HG02973 (cell line): ENCODE results near the gene CSNK1A1L.

Experiments used
- ATAC-seq: cut with Tn5 transposase; IDR thresholded peaks from one replicate; pipeline ENCODE4 v1.9.1; 2021; ENCODE audit warnings: moderate library complexity; ENCODE audit not compliant: unreplicated experiment

Gene CSNK1A1L

GRCh38 chr13:37105251-37105714 is at the start of gene CSNK1A1L:
CSNK1A1L (minus strand) TSS chr13:37105664; CDS start chr13:37105256, 408 bp downstream.
- ATAC-seq: no peak

GRCh38 chr13:37149380-37149779 is 43.9 kb upstream of the CSNK1A1L start:
- ATAC-seq: no peak

GRCh38 chr13:37148501-37148900 is 43.0 kb upstream of the CSNK1A1L start:
- no peak for ATAC-seq

DNA sequence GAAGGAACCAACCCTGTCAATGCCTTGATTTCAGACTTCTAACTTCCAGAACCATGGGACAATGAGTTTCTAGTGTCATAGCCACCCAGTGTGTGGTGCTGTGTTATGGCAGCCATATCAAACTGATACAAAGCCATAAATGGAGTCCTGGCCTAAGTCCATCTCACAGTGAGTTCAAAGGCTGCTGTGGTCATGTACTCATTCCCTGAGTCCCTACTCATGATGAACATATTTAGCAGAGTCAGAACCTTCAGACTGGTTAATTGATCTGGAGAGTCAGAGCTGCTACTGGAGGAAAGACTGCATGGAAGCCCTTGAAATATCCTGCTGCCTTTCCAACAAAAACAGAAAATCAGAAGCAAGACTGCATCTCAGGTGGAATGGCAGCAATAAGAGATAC is 39.2 kb upstream of the CSNK1A1L start:
- no peak for ATAC-seq

GRCh38 chr13:37143911-37144310 is 38.4 kb upstream of the CSNK1A1L start:
- ATAC-seq: no peak

- ATAC-seq: no peak
Observed at GRCh38 chr13:37142877-37143276, 37.4 kb upstream of the CSNK1A1L start.

GRCh38 chr13:37141011-37141410 is 35.5 kb upstream of the CSNK1A1L start:
- ATAC-seq: no peak

GRCh38 chr13:37139356-37139755 is 33.9 kb upstream of the CSNK1A1L start:
- no peak for ATAC-seq

DNA sequence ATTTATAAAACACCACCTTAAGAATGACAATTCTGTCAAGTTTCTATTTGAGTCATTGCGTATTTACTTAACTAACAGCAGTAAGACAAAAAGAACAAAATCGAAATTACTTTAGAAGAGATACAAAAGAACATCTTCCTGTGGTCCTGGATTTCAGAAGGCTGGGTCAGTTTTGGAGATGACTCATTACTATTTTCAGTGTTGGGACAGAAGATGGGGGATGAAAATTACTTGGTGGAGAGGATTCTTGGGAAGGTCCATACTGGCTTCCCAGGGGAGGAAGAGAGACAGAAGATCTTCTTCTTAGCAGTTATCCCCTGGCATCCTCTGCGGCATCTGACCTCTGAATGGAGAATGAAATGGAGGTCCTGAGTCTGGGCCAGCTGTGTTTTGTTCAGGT is 33.5 kb upstream of the CSNK1A1L start:
- ATAC-seq: no peak

DNA sequence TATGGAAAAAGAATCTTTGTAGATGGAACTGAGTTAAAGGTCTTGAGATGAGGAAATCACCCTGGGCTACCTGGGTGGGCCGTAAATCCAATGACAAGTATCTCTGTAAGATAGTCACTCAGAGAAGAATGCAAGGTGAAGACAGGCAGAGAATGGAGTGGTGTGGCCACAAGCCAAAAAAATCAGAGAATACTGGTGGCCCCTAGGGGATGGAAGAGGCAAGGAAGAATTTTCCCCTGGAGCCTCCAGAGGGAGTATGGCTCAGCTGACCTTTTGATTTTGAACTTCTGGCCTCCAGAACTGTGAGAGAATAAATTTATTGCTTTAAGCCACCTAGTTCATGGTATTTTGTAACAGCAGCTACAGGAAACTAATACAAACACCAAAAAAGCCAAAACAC is 32.7 kb upstream of the CSNK1A1L start:
- ATAC-seq: no peak

DNA sequence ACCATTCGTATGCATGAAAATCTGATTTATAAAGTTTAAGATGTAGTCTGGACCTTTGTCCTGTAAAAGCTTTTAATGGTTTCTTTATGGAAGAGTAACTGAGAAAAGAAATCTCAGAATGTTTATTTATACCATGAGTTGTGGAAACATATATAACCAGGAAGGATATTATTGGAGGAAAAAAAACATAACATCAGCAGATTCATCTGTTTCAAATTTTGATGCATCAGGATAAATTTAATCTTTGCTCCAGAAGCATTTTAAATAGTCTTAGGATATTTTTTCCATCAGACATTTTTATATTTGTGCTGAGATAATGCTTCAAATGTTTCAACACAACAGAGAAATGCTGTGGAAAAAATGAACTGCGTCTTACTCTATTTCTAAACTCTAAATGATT is 31.2 kb upstream of the CSNK1A1L start:
- no peak for ATAC-seq

DNA sequence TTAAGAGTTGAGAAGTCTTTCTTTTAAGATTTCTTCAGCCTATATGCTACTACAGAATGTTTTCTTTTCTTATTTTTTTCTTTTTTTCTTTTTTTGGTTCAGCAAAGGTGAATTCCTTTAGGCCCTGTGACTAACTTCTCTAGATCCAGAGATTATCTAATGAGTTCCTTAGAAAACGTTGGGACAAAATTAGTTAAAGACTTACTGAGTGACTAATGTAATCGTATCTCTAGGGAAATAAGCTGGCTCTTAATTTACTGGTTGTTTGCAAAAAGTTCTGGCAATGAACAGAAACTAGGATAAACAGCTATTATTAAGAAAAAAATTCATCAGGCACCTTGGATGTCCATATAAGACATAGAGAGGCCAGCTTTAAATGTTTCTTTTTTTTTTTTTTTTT is 30.7 kb upstream of the CSNK1A1L start:
- ATAC-seq: no peak

DNA sequence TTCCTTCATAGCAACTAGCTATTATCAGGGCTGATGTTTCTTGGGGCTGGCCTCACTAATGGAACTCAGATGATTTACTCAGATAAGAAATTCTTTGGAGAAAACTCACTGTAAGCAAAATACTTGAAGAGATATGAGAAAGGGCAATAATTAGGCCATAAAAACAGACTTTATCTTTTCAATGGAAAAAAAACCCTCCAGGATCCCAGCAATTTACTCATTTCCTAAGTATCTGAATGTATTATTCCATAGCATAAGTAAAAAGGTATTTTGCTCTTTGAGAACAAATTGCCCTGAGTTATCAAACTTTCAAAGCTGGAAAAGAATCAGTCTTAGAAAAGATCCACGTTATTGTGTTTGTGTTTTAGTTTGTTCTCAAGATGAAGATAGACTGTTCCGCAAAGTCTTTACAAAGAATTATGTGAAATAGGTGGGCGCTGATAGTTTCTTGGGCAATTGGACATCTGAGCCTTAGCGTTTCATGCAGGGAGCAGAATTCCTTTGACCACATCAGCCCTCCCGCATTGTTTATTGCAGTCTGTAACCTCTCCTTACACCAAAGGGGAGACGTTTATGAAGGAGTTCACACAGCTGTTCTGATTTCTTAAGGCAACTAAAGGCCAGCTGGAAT is 29.1 kb upstream of the CSNK1A1L start:
- ATAC-seq: no peak

- ATAC-seq: no peak
Observed at GRCh38 chr13:37132211-37132610, 26.7 kb upstream of the CSNK1A1L start.

DNA sequence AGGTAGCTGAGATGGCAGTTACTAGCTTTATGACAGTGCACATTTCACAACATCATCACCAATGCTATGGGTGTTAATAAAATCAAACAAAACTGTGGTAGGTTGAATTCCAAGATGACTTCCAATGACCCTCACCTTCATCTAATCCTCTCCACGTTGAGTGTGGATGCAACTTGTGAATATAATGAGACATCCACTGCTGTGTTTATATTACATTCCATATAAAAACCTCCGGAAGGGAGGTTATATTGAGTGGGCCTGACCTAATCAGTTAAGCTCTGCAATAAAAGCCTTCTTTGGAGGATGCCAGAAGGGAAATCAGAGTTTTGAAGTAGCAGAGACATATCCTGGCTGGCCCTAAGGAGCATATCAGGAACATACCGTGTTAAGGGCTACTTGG is 25.6 kb upstream of the CSNK1A1L start:
- ATAC-seq: no peak

- ATAC-seq: no peak
Observed at GRCh38 chr13:37129866-37130265, 24.4 kb upstream of the CSNK1A1L start.

DNA sequence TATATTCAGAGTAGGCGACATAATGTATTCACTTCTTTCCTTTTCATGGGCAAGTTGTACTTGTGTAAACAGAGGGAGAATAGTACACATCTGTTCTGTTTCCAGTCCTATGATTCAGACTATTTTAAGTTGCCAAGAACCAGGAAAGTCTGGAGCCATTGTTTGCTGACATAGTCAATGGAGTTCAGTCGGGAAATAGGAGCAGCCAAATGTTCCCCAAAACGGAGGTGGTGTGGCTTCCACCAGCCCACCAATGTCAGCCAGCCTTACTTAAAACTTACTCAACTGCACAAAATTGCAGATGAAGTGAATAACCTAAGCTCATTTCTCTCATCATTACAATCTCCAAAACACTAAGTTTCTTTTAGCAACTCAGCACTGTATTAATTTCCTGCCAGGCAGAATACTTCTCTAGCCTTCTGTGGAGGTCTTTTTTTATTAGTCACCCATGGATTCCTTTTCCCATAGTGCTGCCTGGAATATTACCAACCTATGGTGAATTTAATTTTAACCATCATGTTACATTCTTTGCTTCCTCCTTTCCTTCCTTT is 22.3 kb upstream of the CSNK1A1L start:
- ATAC-seq: no peak

GRCh38 chr13:37123337-37123736 is 17.9 kb upstream of the CSNK1A1L start:
- no peak for ATAC-seq

GRCh38 chr13:37118016-37118415 is 12.6 kb upstream of the CSNK1A1L start:
- ATAC-seq: no peak

DNA sequence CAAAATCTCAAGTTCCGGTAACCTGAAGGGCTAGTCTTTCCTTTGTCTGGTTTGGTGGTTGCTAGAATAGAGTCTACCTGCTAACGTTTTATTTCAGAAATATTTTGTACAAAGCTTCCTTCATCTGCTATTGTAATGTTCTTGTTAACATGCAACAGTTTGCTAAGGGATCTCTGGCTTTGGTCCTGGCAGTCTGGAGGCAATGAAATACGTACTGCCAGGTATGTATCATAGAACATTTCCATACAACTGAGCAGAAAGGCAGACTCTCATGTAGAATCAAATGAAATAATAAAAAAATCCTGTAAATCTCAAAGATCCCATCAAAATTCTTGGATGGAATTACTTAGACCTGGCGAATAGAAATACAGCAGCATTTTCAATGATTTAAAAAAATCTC is 8.8 kb upstream of the CSNK1A1L start:
- no peak for ATAC-seq

- no peak for ATAC-seq
Observed at GRCh38 chr13:37113534-37113933, 8.1 kb upstream of the CSNK1A1L start.

DNA sequence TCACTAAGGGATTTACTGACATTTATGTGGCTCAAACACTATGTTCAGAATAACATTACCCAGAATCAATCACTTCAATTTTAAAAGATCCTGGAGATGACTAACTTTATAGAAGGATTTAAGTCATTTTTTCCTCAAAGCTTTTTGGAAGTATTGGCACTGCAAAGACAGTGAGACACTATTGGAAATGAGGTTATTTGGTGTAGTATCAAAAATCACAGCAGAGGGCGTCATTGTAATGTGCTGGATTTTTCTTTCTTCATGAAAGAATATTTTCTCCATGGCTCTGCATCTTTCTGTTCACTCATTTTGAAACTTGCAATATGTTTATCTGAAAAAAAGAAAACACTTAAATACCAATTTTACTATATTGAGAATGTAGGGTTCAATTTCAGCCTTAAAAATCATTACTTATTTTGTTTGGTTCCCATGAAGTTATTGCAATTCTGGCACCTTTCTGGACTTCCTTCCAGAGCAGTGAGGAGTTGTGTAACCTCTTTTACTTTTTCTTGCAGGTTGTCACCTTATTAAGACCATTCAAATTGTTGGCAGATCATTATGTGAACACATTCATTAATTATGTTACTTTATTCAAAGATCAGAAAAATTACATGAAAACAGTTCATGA is 3.7 kb upstream of the CSNK1A1L start:
- ATAC-seq: no peak

GRCh38 chr13:37107868-37108267 is 2.4 kb upstream of the CSNK1A1L start:
- ATAC-seq: no peak
